PC-9 (cell line): ENCODE measurements around the gene HNRNPU. TPM values are rescaled to one million over a fixed set of nuclear protein-coding genes. Genes with fewer than 3 reads are reported as not detected.

ENCODE experiments used
- BruUV-seq: library from RNA; stranded (reverse); fragments of 400-500 nt; replicated peaks from 2 replicates; lab custom pipeline; 2021; lab: Mats Ljungman, UMichigan
- CTCF ChIA-PET: fragments of 300-600 bp; sonication (Branson Sonifier 250); formaldehyde crosslinking; loops from one replicate; lab custom pipeline; 2022; ENCODE audit warnings: antibody characterized with exemption; lab: Charles Lee
- POLR2A ChIA-PET: fragments of 300-600 bp; sonication (Branson Sonifier 250); formaldehyde crosslinking; loops from one replicate; lab custom pipeline; 2022; ENCODE audit warnings: antibody characterized with exemption; ENCODE audit not compliant: unreplicated experiment; lab: Charles Lee
- DNase-seq, 2 experiments: peaks; one replicate each; pipeline versions ENCODE4 v3.0.0 to v3.0.0-alpha.2; 2015 to 2022; ENCODE audit warnings: mixed read lengths in 1 of 2
- H2AFZ ChIP-seq: fragments of 200-600 bp; sonication (generic); 2 replicates; pipeline ENCODE4 v1.8.1; 2017; ENCODE audit warnings: antibody characterized with exemption
- H3F3A ChIP-seq: fragments of 200-600 bp; sonication (generic); 2 replicates; pipeline ENCODE4 v1.8.1; 2017; ENCODE audit warnings: antibody characterized with exemption, mild to moderate bottlenecking, low read depth; ENCODE audit not compliant: insufficient read depth
- H3K27ac ChIP-seq: fragments of 200-600 bp; sonication (generic); 2 replicates; pipeline ENCODE4 v1.6.1; 2016; ENCODE audit warnings: mixed run types
- H3K27me3 ChIP-seq: fragments of 200-600 bp; sonication (generic); 2 replicates; pipeline ENCODE4 v1.6.1; 2016; ENCODE audit warnings: low read depth, mixed run types; ENCODE audit not compliant: insufficient read depth
- H3K36me3 ChIP-seq: fragments of 200-600 bp; sonication (generic); 2 replicates; pipeline ENCODE4 v1.6.1; 2016; ENCODE audit warnings: low read depth, mixed run types
- H3K4me1 ChIP-seq: fragments of 200-600 bp; sonication (generic); replicated peaks from 2 replicates; pipeline ENCODE4 v1.6.1; 2016; ENCODE audit warnings: mixed run types; ENCODE audit not compliant: insufficient read depth
- H3K4me2 ChIP-seq: fragments of 200-600 bp; sonication (generic); 2 replicates; pipeline ENCODE4 v1.6.1; 2017; ENCODE audit warnings: mixed run types
- H3K4me3 ChIP-seq: fragments of 200-600 bp; sonication (generic); 2 replicates; pipeline ENCODE4 v1.6.1; 2016; ENCODE audit warnings: mixed run types
- H3K79me2 ChIP-seq: fragments of 200-600 bp; sonication (generic); 2 replicates; pipeline ENCODE4 v1.6.1; 2017; ENCODE audit warnings: low read depth, mixed run types
- H3K9me2 ChIP-seq: fragments of 200-600 bp; sonication (generic); 2 replicates; pipeline ENCODE4 v1.8.1; 2017; ENCODE audit warnings: mild to moderate bottlenecking; ENCODE audit not compliant: insufficient read depth
- H3K9me3 ChIP-seq: fragments of 200-600 bp; sonication (generic); 2 replicates; pipeline ENCODE4 v1.8.1; 2016; ENCODE audit warnings: low read depth; ENCODE audit not compliant: insufficient read depth
- H4K20me1 ChIP-seq: fragments of 200-600 bp; sonication (generic); 2 replicates; pipeline ENCODE4 v1.8.1; 2017; ENCODE audit not compliant: insufficient read depth
- CTCF ChIP-seq: fragments of 200-600 bp; sonication (generic); conservative IDR thresholded peaks from 2 replicates; pipeline ENCODE4 v1.6.1; 2017; ENCODE audit warnings: mixed run types, antibody characterized with exemption, mild to moderate bottlenecking, moderate library complexity
- EZH2 ChIP-seq: fragments of 200-600 bp; sonication (generic); IDR thresholded peaks from 2 replicates; pipeline ENCODE4 v1.8.0; 2017; ENCODE audit warnings: antibody characterized with exemption, low read depth
- intact Hi-C: fragments of 100-400 bp; cut with micrococcal nuclease; formaldehyde crosslinking; loops from one replicate; pipeline ENCODE4 v1.10.0; 2022; ENCODE audit not compliant: unreplicated experiment
- total RNA-seq: library from RNA; stranded (reverse); gene quantifications from 2 replicates; pipeline ENCODE4 v1.2.3, GENCODE V29; 2021

Gene HNRNPU
- total RNA-seq, 1 experiment from 2014 or later: 376 TPM

DNA sequence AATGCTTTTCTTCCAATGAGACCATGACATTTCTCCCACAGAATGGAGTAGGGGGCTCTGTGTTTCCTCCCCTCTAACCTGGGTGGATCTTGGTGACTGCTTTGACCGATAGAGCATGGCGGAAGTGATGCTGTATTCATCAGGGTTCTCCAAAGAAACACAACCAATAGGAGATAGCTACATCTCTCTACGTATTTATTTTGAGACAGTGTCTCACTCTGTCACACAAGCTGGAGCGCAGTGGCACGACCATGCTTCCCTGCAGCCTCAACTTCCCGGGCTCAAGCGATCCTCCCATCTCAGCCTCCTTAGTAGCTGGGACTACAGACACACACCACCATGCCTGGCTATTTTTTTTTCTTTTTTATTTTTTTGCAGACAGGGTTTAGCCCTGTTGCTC lies 29.5 kb upstream of the HNRNPU start:
- Histone ChIP-seq H3K9me2 (no peaks in the 10 kb centered on the region), H4K20me1 (no peaks in the 10 kb centered on the region), H3K36me3 (no peaks in the 10 kb centered on the region), H3K4me2 (no peak overlapping the region), H3K4me1 (no peaks in the 10 kb centered on the region), H2AFZ (no peak overlapping the region), H3K27me3 (no peaks in the 10 kb centered on the region), H3F3A (no peaks in the 10 kb centered on the region), H3K79me2 (no peaks in the 10 kb centered on the region), H3K27ac (no peak overlapping the region), H3K4me3 (no peak overlapping the region), H3K9me3 (no peaks in the 10 kb centered on the region; the same call in 1 of the 2 replicates)
- DNase-seq: no peak
- no peak for TF ChIP-seq EZH2
- no peak for TF ChIP-seq CTCF
- ChIA-PET CTCF (no interaction called here), POLR2A (no interaction called here)
- no TSS peak for BruUV-seq
- intact Hi-C loops: no loop called here

DNA sequence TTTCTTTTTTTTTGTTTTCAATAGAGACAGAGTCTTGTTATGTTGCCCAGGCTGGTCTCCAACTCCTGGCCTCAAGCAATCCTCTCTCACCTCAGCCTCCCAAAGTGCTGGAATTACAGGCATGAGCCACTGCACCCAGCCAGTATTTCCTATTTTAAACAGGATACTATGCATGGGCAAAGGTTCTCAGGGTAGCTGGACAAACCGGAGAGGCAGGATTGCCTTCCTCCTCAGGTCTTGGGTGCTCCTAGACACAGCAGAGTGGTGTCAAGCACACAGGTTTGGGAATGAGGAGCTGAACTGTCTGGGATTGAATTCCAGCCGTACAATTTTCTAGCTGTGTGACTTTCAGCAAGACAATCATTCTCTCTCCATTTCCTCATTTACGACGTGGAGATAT lies 22.9 kb upstream of the HNRNPU start:
- H3K4me3 ChIP-seq: no peak overlapping the region
- no TSS peak for BruUV-seq
- H3K9me2 ChIP-seq: no peaks in the 10 kb centered on the region
- H3K36me3 ChIP-seq: no peaks in the 10 kb centered on the region
- peaks cover 8% of the 10 kb centered on the region for H3K4me1 ChIP-seq
- no peak overlapping the region for H2AFZ ChIP-seq
- H3K4me2 ChIP-seq: no peak overlapping the region
- H3K27me3 ChIP-seq: no peaks in the 10 kb centered on the region
- H3K9me3 ChIP-seq: no peaks in the 10 kb centered on the region
- ChIA-PET POLR2A (no interaction called here), CTCF (no interaction called here)
- TF ChIP-seq EZH2 (no peak), CTCF (no peak)
- H4K20me1 ChIP-seq: no peaks in the 10 kb centered on the region
- no peak overlapping the region for H3K27ac ChIP-seq
- H3F3A ChIP-seq: no peaks in the 10 kb centered on the region
- intact Hi-C loops: no loop called here
- H3K79me2 ChIP-seq: no peaks in the 10 kb centered on the region
- peak in 1 of 2 experiments; percentile 49 for DNase-seq

DNA sequence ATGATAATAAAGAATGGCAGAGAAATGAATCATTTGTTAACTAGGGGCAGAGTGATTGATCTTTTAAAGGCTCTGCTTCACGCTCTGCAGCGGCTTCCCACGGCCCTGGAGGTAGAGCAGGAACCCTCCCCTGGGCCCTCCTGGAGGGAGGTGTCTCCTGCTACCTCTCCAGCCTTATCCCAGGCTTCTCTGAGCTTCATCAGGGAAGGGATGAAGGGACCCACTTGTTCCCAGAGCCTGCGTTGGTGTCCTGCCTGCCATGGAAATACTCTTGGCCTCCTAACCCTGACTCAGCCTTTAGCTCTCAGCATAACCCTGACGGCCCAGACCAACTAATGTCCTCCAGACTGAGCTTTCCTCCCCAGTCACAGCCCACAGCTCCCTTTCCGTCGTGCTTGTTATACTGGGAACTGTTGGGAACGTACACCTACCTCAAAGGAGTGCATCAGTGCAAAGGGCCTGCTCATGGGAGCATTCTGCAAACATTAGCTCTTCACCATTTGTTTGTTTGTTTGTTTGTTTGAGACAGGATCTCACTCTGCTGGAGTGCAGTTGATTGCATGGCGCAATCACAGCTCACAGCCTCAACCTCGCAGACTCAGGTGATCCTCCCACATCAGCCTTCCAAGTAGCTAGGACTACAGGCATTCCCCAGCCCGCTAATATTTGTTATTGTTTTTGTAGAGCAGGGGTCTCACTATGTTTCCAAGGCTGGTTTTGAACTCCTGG lies 17.4 kb upstream of the HNRNPU start:
- Histone ChIP-seq H3K4me1 (peaks cover under 1% of the 10 kb centered on the region; the same call in 1 of the 2 replicates), H3K27me3 (no peaks in the 10 kb centered on the region), H2AFZ (no peak overlapping the region), H3K27ac (no peak overlapping the region), H3K9me3 (no peaks in the 10 kb centered on the region), H4K20me1 (no peaks in the 10 kb centered on the region), H3K4me2 (no peak overlapping the region), H3K9me2 (no peaks in the 10 kb centered on the region), H3K4me3 (no peak overlapping the region), H3K79me2 (no peaks in the 10 kb centered on the region), H3F3A (no peaks in the 10 kb centered on the region), H3K36me3 (no peaks in the 10 kb centered on the region)
- intact Hi-C loops: no loop called here
- no TSS peak for BruUV-seq
- TF ChIP-seq EZH2 (no peak), CTCF (no peak)
- DNase-seq: no peak
- ChIA-PET POLR2A (interaction anchor here (0.7 kb wide), 1 partner anchor 18 kb away, joined by 3 read pairs; no protein-coding TSS in a partner anchor), CTCF (no interaction called here)
